NCI-H1436 (cell line): ENCODE measurements around the gene AKAP7.
"Not testable (repeated sequence)": the region's sequence is repeated elsewhere in the genome, so short reads cannot be mapped to it uniquely, and the experiment has no call there.

Experiments
- DNase-seq: peaks from one replicate; lab custom pipeline; 2025; lab: John Stamatoyannopoulos, UW

AKAP7 gene

DNA sequence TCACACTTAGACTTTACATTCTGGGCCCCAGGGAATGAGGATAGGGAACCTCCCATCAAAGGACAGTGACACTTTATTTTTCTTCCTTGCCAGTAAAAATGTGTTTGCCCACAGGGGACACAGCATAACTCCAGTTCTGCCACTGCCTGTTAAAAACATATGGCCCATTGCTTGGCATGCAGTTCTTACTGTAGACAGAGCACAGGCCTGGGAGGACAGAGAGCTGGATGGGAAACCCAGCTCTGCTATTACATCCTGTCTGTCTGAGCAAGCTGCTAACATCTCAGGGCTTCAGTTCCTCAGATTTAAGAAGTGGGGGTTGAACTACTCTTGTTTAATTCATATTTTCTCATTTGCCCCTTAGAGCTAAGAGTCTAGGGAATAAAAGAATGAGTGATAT is 120.2 kb downstream of the AKAP7 start:
- no peak for DNase-seq

DNA sequence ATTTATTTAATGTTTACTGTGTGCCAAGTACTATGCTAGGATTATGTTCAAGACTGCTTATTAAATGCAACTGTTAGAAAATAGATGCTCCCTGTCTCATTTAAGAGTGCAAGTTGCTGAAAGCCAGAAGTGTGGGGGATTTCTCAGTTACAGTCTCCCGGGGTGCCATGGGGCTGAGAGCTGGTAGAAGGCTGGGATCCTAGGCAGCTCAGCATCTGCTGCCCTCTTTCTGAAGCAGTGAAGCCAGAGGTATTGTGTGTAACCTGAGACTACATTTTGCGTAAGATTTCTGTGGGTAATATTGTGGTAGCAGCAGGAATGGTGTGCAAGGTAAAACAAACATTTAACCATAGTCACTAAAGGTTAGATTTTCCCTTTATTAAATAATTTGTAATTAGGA is 120.6 kb downstream of the AKAP7 start:
- DNase-seq: no peak

- no peak for DNase-seq
These were observed 121.8 kb downstream of the AKAP7 start for GRCh38 chr6:131257104-131257503.

DNA sequence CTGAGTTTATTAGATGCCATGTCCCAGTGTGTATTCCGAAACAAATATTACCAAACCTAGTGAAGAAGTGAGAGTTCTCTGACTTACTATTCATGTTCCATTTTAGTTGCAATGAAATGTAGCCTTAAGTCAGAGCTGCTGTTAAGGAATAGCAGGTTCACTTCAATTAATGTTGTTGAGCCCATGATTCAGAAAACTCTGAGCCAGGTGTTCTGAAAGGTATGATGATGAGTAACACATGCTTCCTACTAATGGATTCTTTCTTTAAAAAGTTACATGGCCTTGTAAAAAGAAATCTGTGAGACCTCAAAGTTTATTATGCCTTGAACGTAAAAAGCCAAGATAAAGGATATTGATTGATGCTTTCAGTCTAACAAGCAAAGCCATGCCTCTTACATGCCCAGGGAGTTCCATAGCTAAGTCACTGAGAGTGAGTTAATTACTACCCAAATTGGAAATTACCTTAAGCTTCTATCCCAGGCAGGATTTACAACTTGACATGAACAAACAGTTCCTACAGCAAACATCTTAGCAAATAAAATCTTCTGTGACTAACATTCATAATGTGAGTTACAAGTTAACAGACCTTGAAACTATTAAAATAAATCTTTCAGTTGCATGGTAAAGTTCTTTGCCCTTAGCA is 122.9 kb downstream of the AKAP7 start:
- no peak for DNase-seq

DNA sequence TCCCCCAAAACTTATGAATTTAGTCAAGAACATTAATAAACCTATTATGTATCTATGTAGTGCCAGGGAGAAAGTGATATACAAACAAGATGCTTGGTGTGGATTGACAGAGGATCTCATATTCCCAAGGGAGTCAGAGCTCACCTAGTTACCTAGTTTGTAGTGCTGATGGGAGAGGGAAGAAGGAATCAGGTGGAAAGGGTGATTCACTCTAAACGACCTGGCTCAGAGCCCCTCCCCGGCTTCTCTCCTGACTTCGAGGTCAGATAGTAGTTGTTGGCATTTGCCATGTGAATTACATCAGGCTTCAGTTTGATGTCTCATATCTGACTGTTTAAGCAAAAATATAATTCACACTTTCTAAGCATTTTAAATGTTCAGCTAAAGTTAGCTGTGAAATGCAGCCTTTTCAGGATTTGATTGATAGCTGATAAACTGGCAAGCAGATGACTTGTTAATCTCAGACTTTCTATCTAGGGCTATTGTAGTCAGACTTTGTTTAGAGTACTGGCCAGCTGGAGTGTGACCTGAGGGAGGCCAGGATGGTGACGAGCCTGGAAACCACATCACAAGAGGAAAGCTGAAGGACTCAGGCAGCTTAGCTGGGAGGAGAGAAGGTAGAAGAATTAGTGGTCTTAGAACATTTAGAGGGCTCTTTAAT is 123.7 kb downstream of the AKAP7 start:
- no peak for DNase-seq

- not testable (repeated sequence) for DNase-seq
These were observed 125.7 kb downstream of the AKAP7 start for GRCh38 chr6:131260960-131261359.

DNA sequence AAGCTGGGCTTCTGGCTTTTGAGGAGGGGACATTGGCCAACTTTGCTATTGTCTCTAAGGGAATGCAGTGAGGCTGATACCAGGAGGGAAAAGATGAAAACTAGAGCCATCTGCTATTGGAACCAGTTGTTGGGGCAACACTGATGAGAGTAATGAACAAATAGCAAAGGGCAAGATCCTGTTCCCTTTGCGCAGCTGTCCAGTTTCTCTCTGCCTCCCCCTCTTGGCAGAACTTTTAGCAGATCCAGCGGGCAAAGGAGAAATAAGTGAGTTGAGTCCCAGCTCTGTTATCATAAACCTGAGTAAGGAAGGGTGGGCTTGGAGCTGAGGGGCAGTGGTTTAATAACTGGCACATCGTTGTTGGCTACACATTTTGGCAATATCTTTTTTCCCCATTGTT is 126.8 kb downstream of the AKAP7 start:
- no peak for DNase-seq

DNA sequence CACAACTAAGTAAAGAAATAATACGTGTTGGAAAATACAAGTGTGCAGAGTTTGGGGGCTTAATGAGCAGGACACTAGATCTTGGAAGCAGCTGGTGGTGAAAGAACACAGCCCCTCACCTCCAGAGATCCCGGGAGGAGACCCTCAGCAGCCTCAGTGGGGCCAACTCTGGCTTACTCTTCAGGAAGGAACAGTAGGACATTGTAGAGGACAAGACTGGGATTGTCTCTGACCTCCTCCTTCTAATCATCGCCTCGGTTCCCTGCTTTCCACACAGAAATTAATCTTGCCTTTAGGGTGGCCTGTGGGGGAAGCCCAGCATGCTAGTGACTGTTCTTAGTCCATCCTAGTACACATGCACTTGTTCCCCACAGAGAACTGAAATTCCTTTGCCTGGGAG is 130.7 kb downstream of the AKAP7 start:
- no peak for DNase-seq

DNA sequence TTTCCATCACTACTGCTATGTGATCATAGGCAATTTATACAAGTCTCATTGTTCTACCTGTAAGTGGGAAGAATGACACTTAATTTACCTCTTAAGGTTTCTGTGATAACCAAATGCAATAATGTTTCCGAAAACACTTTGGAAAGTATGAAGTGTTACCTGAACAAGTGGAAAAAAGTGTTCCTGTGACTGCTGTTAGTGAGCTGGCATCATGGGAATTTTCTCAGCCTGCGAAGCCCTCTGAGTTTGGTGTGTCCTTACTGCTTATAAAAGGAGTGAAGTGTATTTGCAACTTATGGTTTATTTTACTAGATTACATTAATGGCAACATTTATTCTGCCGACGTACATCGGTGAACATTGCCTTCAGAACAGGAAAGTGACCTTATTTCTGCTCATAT is 133.0 kb downstream of the AKAP7 start:
- DNase-seq: no peak

DNA sequence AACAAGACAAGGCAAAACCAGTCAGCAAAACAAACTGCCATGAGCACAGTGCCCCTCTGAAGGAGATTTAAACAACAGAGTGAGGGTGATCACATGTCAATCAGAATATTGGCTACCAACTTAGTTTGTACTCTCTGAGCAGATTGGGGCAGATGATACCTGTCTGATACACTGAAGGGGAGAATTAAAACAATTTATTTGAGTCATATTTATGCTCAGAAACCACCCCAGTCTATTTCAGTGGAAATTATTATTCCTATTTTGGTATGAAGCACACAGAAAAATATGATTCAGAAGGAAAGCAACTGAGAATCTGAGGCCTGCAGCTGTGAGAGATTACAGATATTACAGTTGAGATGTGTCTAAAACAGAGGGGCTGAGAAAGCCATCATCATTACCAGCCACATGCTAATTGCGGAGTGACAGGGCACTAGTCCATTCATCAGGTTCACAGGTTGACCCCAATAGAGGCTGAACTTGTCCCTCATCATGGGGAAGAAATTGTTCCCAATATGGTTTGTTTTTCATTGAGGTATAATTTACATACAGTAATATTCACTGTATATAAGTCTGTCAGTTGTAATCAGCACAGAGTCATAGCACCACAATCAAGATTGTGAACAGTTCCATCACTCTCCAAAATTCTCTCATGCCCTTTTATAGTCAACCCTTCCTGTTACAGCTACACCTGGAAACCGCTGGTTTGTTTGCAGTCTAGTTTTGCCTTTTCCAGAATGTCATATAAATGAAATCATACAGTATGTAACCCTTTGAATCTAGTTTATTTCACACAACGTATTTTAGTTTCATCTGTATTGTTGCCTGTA is 134.5 kb downstream of the AKAP7 start:
- no peak for DNase-seq

DNA sequence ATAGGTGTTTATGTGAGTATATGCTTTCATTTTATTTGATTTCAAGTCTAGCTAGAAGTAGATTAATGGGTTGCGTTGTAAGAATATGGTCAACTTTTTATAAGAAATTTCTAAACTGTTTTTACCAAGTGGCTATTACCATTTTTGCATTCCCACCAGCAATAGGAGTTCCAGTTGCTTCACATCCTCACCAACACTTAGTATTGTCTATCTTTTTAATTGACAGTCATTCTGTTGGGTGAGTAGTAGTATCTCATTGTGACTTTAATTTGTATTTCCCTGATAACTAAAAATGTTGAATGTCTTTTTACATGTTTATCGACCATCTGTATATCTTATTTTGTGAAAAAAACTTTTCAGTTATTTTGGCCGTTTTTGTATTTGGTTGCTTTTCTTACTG is 135.3 kb downstream of the AKAP7 start:
- DNase-seq: no peak

DNA sequence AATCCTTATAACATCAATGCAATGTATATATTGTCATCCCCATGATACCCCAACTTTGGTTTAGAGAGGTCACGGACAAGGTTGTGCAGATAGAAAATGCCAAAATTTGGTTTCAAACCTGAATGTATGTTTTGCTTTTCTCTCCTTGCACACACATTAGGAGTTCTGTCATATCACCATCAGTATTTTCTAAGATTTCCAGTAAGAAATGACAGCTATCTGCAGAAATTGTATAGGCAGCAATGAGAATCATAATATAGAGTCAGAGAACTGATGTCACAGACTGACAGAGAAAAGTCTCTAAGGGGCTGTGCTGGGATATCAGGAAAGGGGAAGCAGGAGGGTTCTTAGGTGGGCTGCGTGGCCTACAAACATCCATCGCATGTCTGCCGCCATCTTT is 140.0 kb downstream of the AKAP7 start:
- DNase-seq: no peak

GRCh38 chr6:131277591-131277990 is 142.3 kb downstream of the AKAP7 start:
- no peak for DNase-seq

DNA sequence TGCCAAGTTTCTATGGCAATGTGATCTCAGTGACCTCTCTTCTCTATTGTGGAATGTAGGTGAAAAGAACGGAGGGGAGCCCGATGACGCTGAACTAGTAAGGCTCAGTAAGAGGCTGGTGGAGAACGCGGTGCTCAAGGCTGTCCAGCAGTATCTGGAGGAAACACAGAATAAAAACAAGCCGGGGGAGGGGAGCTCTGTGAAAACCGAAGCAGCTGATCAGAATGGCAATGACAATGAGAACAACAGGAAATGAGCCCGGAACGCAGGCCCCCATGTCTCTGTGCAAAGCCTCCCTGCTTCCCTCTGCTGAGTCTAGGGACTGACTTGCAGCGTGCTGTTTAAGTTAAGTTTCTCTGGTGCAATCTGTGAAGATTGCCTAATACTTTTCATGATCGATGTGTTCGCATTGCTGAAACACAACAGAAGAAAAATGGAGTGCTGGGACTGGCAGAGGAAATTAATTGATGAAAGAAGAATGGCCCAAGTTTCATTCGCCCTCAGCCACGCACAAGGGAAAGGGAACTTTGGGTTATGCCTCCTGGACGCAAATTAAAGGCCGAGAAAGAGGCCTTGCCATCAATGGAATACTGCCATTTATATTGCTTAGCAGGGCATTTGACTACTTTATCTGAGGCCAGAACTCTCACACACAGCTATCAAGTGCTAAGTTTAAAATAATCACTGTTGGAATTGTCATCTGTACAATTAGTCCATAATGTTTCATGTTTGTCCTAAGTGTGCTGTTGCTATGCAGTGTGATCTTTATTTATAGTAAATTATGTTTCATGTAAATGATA is 146.4 kb downstream of the AKAP7 start:
- no peak for DNase-seq

DNA sequence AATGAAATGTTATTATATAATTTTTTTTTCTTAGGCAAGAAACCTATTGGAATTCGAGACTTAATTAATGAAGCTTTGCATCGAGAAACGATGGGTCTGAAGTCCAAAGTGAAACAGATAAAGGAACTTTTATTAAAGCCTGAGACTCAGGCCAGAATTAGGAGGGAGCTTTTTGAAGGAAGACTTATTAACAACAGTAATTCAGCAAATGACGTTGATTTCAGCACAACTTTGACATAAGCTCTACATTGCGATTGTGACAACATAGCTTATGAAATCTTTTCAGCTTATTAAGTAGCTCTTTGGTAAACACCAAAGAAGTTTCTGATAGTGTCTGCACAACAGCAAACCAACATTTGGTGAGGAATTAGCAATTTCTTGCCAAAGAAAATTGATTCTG is 147.1 kb downstream of the AKAP7 start:
- DNase-seq: no peak

- DNase-seq: no peak
These were observed 148.4 kb downstream of the AKAP7 start for GRCh38 chr6:131283466-131284175.

DNA sequence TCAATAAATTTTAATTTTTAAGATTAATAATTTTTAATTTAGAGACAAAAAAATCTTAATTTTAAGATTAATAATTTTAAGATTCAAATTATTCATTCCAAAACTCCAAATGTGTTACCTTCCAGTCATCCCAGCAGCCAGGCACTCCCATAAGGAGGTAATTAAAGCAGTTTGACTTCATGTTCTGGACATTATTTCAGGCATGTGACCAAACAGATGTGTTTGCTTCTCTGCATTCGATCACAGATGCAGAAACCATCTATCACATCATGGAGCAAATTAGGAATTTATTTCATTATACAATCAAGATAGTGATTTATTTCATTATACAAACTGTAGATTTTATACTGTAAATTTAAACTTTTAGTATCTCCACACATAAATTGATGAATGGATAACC is 150.3 kb downstream of the AKAP7 start:
- no peak for DNase-seq

DNA sequence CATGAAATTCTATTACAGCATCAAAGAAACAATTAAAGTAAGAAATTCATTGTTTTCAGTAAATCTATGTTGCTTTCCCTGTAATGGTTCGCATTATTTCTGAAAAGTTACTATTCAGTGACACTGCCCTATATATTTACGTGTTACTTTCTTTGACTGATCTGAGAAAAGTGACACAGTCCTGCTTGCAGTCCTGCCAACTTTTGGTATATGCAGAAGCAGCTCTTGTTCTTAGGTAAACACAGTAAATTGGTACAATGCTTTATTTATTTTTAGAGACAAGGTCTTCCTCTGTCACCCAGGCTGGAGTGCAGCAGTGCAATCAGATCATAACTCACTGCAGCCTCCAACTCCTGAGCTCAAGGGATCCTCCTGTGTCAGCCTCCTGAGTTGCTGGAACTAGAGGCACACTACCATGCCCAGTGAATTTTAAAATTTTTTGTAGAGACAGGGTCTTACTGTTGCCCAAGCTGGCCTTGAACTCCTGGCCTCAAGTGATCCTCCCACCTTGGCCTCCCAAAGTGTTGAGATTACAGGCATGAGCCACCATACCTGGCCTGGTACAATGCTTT is 151.3 kb downstream of the AKAP7 start:
- DNase-seq: no peak

GRCh38 chr6:131288214-131288613 is 152.9 kb downstream of the AKAP7 start:
- DNase-seq: no peak

DNA sequence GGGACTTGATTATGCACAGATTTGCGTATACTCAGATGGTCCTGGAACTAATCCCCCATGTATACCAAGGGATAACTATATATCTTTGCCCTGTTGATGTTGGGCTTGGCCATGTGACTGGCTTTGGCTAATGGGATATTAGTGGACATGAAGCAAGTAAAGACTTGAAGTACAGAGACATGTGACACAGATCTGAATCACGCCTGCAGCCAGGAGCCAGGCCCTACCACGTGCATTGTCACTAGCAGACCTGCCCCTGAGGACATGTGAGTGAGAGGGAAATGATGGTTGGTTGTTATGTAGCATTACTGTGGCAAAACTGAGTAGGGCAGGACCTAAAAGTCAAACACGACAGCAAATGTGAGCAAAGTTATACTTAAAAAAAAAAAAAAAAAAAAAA is 155.7 kb downstream of the AKAP7 start:
- no peak for DNase-seq

- no peak for DNase-seq
These were observed 157.1 kb downstream of the AKAP7 start for GRCh38 chr6:131292145-131292938.
